Cortex of kidney (tissue), 1 donor: ENCODE data around the gene WNT1.

Source experiments
- DNase-seq: peaks from one replicate; lab custom pipeline; 2025; lab: John Stamatoyannopoulos, UW

The WNT1 gene

GRCh38 chr12:48978291-48978740 is at the start of gene WNT1:
TSS of gene WNT1 (plus strand) at chr12:48978322. CDS start at chr12:48978651, 329 bp downstream.
- DNase-seq: no peak

- DNase-seq: no peak
Observed at GRCh38 chr12:48929551-48929950, 48.6 kb upstream of the WNT1 start.

- DNase-seq: no peak
Observed at GRCh38 chr12:48930475-48930874, 47.6 kb upstream of the WNT1 start.

GRCh38 chr12:48932878-48933277 is 45.2 kb upstream of the WNT1 start:
- DNase-seq: no peak

GRCh38 chr12:48933664-48934311 is 44.3 kb upstream of the WNT1 start:
- DNase-seq: no peak

- no peak for DNase-seq
Observed at GRCh38 chr12:48934312-48934706, 43.8 kb upstream of the WNT1 start.

GRCh38 chr12:48936379-48936979 is 41.6 kb upstream of the WNT1 start:
- no peak for DNase-seq

GRCh38 chr12:48937170-48937569 is 41.0 kb upstream of the WNT1 start:
- no peak for DNase-seq

GRCh38 chr12:48938805-48939204 is 39.3 kb upstream of the WNT1 start:
- DNase-seq: no peak

- DNase-seq: no peak
Observed at GRCh38 chr12:48940181-48940580, 37.9 kb upstream of the WNT1 start.

GRCh38 chr12:48943221-48943620 is 34.9 kb upstream of the WNT1 start:
- DNase-seq: no peak

- DNase-seq: no peak
Observed at GRCh38 chr12:48946205-48946604, 31.9 kb upstream of the WNT1 start.

GRCh38 chr12:48946943-48947342 is 31.2 kb upstream of the WNT1 start:
- DNase-seq: no peak

- no peak for DNase-seq
Observed at GRCh38 chr12:48947727-48948126, 30.4 kb upstream of the WNT1 start.

- no peak for DNase-seq
Observed at GRCh38 chr12:48952691-48953090, 25.4 kb upstream of the WNT1 start.

- DNase-seq: no peak
Observed at GRCh38 chr12:48954061-48954460, 24.1 kb upstream of the WNT1 start.

GRCh38 chr12:48954841-48955501 is 23.2 kb upstream of the WNT1 start:
- DNase-seq: no peak

GRCh38 chr12:48956279-48957140 is 21.6 kb upstream of the WNT1 start:
- no peak for DNase-seq

GRCh38 chr12:48957141-48958048 is 20.7 kb upstream of the WNT1 start, which contains the start of gene ARF3:
TSS of gene ARF3 (minus strand) at chr12:48957487. CDS start at chr12:48941095, 16,392 bp downstream.
- DNase-seq: peak; percentile 26

- DNase-seq: no peak
Observed at GRCh38 chr12:48958049-48958388, 20.1 kb upstream of the WNT1 start.

- no peak for DNase-seq
Observed at GRCh38 chr12:48960834-48961233, 17.3 kb upstream of the WNT1 start.
